Measurements from ENCODE around the gene HNRNPR. TPM values are rescaled to one million over a fixed set of nuclear protein-coding genes. Genes with fewer than 3 reads are reported as not detected.

The HNRNPR gene
- polyA plus RNA-seq, 1 donor (not counting 4 experiments of a cell fraction or from before 2014, with no cell fraction given): 169 TPM

- H3K9me3 ChIP-seq (ENCODE audit: control insufficient read depth, low read depth, low read length): no peaks in the 10 kb centered on the region
- H3K4me2 ChIP-seq (ENCODE audit: control insufficient read depth, extremely low read depth, insufficient read depth, low read depth, low read length): peak overlapping the region; percentile 88
- peaks cover 69% of the 10 kb centered on the region for H3K79me2 ChIP-seq (ENCODE audit: control insufficient read depth, insufficient read depth, low read length)
- DNase-seq (ENCODE audit: low read depth, low spot score) (no peak), FAIRE-seq (no peak)
- no peak for TF ChIP-seq EZH2 (IDR thresholded peaks at IDR 0.05; ENCODE audit: low read length)
- TF ChIP-seq, protein P1, sequence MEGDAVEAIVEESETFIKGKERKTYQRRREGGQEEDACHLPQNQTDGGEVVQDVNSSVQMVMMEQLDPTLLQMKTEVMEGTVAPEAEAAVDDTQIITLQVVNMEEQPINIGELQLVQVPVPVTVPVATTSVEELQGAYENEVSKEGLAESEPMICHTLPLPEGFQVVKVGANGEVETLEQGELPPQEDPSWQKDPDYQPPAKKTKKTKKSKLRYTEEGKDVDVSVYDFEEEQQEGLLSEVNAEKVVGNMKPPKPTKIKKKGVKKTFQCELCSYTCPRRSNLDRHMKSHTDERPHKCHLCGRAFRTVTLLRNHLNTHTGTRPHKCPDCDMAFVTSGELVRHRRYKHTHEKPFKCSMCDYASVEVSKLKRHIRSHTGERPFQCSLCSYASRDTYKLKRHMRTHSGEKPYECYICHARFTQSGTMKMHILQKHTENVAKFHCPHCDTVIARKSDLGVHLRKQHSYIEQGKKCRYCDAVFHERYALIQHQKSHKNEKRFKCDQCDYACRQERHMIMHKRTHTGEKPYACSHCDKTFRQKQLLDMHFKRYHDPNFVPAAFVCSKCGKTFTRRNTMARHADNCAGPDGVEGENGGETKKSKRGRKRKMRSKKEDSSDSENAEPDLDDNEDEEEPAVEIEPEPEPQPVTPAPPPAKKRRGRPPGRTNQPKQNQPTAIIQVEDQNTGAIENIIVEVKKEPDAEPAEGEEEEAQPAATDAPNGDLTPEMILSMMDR (optimal IDR thresholded peaks at IDR 0.05 in 1 of 3, IDR thresholded peaks at IDR 0.05 in 1 of 3, conservative IDR thresholded peaks at IDR 0.05 in 1 of 3; ENCODE audit: extremely low read depth in 1 of 3, insufficient read depth in 2 of 3, low read length in 3 of 3): no peak
- no peaks in the 10 kb centered on the region for H3K27me3 ChIP-seq (ENCODE audit: control insufficient read depth, extremely low read depth, insufficient read depth, low read length)
- peak overlapping the region; percentile 56 to 98 (median 81) for H3K4me3 ChIP-seq (ENCODE audit: control insufficient read depth in 2 of 3, extremely low read depth in 1 of 3, insufficient read depth in 2 of 3, low read depth in 1 of 3, low read length in 3 of 3)
- H3K4me1 ChIP-seq (ENCODE audit: control insufficient read depth, extremely low read depth, insufficient read depth, low read length): peaks cover 21% of the 10 kb centered on the region
- H3K36me3 ChIP-seq (ENCODE audit: control insufficient read depth in 2 of 2, extremely low read depth in 1 of 2, insufficient read depth in 2 of 2, low read length in 2 of 2): peaks cover 0 to 11% of the 10 kb centered on the region in 2 experiments
- no peaks in the 10 kb centered on the region for H3K9me1 ChIP-seq (ENCODE audit: control insufficient read depth, extremely low read depth, insufficient read depth, low read length)
- H3K9ac ChIP-seq (ENCODE audit: control insufficient read depth, extremely low read depth, insufficient read depth, low read length): peak overlapping the region; percentile 94
- H4K20me1 ChIP-seq (ENCODE audit: control insufficient read depth, extremely low read depth, insufficient read depth, low read length): peaks cover 34% of the 10 kb centered on the region
- no peak overlapping the region for H2AFZ ChIP-seq (ENCODE audit: control insufficient read depth, low read length)
- dilution Hi-C loops (cut with MboI; ENCODE audit: extremely low pct_ligation_motif_present, low sequenced_read_pairs): no loop called here
- H3K27ac ChIP-seq (ENCODE audit: control insufficient read depth, insufficient read depth, low read length): peak overlapping the region; percentile 91
These were observed 2.0 kb downstream of the HNRNPR start for GRCh38 chr1:23341931-23342692.

- H3K9ac ChIP-seq (ENCODE audit: control insufficient read depth, extremely low read depth, insufficient read depth, low read length): no peak overlapping the region
- dilution Hi-C loops (cut with MboI; ENCODE audit: extremely low pct_ligation_motif_present, low sequenced_read_pairs): loop anchor here (10.0 kb wide), 1 partner anchor 85 kb away; the partner anchor contains the start of gene TCEA3
- H2AFZ ChIP-seq (ENCODE audit: control insufficient read depth, low read length): no peak overlapping the region
- peaks cover 34% of the 10 kb centered on the region for H4K20me1 ChIP-seq (ENCODE audit: control insufficient read depth, extremely low read depth, insufficient read depth, low read length)
- no peaks in the 10 kb centered on the region for H3K9me1 ChIP-seq (ENCODE audit: control insufficient read depth, extremely low read depth, insufficient read depth, low read length)
- H3K27me3 ChIP-seq (ENCODE audit: control insufficient read depth, extremely low read depth, insufficient read depth, low read length): no peaks in the 10 kb centered on the region
- H3K27ac ChIP-seq (ENCODE audit: control insufficient read depth, insufficient read depth, low read length): no peak overlapping the region
- FAIRE-seq (no peak), DNase-seq (ENCODE audit: low read depth, low spot score) (no peak)
- TF ChIP-seq, protein P1 (optimal IDR thresholded peaks at IDR 0.05 in 1 of 3, IDR thresholded peaks at IDR 0.05 in 1 of 3, conservative IDR thresholded peaks at IDR 0.05 in 1 of 3; ENCODE audit: extremely low read depth in 1 of 3, insufficient read depth in 2 of 3, low read length in 3 of 3): no peak
- TF ChIP-seq EZH2 (IDR thresholded peaks at IDR 0.05; ENCODE audit: low read length): no peak
- H3K4me3 ChIP-seq (ENCODE audit: control insufficient read depth in 2 of 3, extremely low read depth in 1 of 3, insufficient read depth in 2 of 3, low read depth in 1 of 3, low read length in 3 of 3): no peak overlapping the region
- peak overlapping the region; percentile 88 for H3K4me2 ChIP-seq (ENCODE audit: control insufficient read depth, extremely low read depth, insufficient read depth, low read depth, low read length)
- H3K4me1 ChIP-seq (ENCODE audit: control insufficient read depth, extremely low read depth, insufficient read depth, low read length): peaks cover 21% of the 10 kb centered on the region
- H3K79me2 ChIP-seq (ENCODE audit: control insufficient read depth, insufficient read depth, low read length): peaks cover 83% of the 10 kb centered on the region
- H3K36me3 ChIP-seq (ENCODE audit: control insufficient read depth in 2 of 2, extremely low read depth in 1 of 2, insufficient read depth in 2 of 2, low read length in 2 of 2): peaks cover 6 to 15% of the 10 kb centered on the region in 2 experiments
- H3K9me3 ChIP-seq (ENCODE audit: control insufficient read depth, low read depth, low read length): no peaks in the 10 kb centered on the region
These were observed 4.5 kb downstream of the HNRNPR start for GRCh38 chr1:23339632-23340031.
